T-helper 2 cell treated with Interferon-gamma antibody and Interleukin-4, amounts not matched to agents 5 μg/mL and 100 μg/mL, for 36 hours (primary cell): Measurements from ENCODE around the gene PROX2.

Experiments used
- DNase-seq: peaks from one replicate; pipeline ENCODE4 v3.0.0; 2021; ENCODE audit warnings: low spot score
- H3K27ac Mint-ChIP-seq: one replicate; pipeline ENCODE4 v1.8.0; 2021; ENCODE audit warnings: mild to moderate bottlenecking, mixed read lengths
- H3K27me3 Mint-ChIP-seq: one replicate; pipeline ENCODE4 v1.8.0; 2021; ENCODE audit warnings: low read depth, mixed read lengths
- H3K36me3 Mint-ChIP-seq: one replicate; pipeline ENCODE4 v1.8.0; 2021; ENCODE audit warnings: low read depth, mixed read lengths
- H3K4me1 Mint-ChIP-seq: one replicate; pipeline ENCODE4 v1.8.0; 2021; ENCODE audit warnings: low read depth, mixed read lengths
- H3K4me3 Mint-ChIP-seq: one replicate; pipeline ENCODE4 v1.8.0; 2022; ENCODE audit warnings: mild to moderate bottlenecking, moderate library complexity, mixed read lengths
- H3K9me3 Mint-ChIP-seq: one replicate; pipeline ENCODE4 v1.8.0; 2021; ENCODE audit warnings: mixed read lengths

The PROX2 gene

GRCh38 chr14:74913986-74914573, 38.1 kb upstream of the PROX2 start:
- Mint-ChIP-seq H3K27me3 (no peaks in the 10 kb centered on the region), H3K27ac (no peak overlapping the region), H3K9me3 (no peaks in the 10 kb centered on the region), H3K4me3 (no peak overlapping the region), H3K4me1 (no peaks in the 10 kb centered on the region), H3K36me3 (no peaks in the 10 kb centered on the region)
- no peak for DNase-seq

GRCh38 chr14:74913393-74913910, 37.5 kb upstream of the PROX2 start:
- Mint-ChIP-seq H3K4me3 (no peak overlapping the region), H3K4me1 (no peaks in the 10 kb centered on the region), H3K9me3 (no peaks in the 10 kb centered on the region), H3K27ac (no peak overlapping the region), H3K36me3 (no peaks in the 10 kb centered on the region), H3K27me3 (no peaks in the 10 kb centered on the region)
- no peak for DNase-seq

GRCh38 chr14:74912801-74913200, 36.9 kb upstream of the PROX2 start:
- H3K4me1 Mint-ChIP-seq, result no peaks in the 10 kb centered on the region
- no peaks in the 10 kb centered on the region for H3K27me3 Mint-ChIP-seq
- no peaks in the 10 kb centered on the region for H3K9me3 Mint-ChIP-seq
- no peak overlapping the region for H3K4me3 Mint-ChIP-seq
- no peaks in the 10 kb centered on the region for H3K36me3 Mint-ChIP-seq
- no peak overlapping the region for H3K27ac Mint-ChIP-seq
- no peak for DNase-seq

- no peak for DNase-seq
- no peaks in the 10 kb centered on the region for H3K4me1 Mint-ChIP-seq
- H3K27ac Mint-ChIP-seq, result peak overlapping the region; percentile 20
- H3K9me3 Mint-ChIP-seq, result no peaks in the 10 kb centered on the region
- no peaks in the 10 kb centered on the region for H3K36me3 Mint-ChIP-seq
- no peaks in the 10 kb centered on the region for H3K27me3 Mint-ChIP-seq
- no peak overlapping the region for H3K4me3 Mint-ChIP-seq
Observed at GRCh38 chr14:74912111-74912510, 36.2 kb upstream of the PROX2 start.

- Mint-ChIP-seq H3K4me3 (no peak overlapping the region), H3K27ac (no peak overlapping the region), H3K27me3 (no peaks in the 10 kb centered on the region), H3K9me3 (no peaks in the 10 kb centered on the region), H3K36me3 (no peaks in the 10 kb centered on the region), H3K4me1 (no peaks in the 10 kb centered on the region)
- DNase-seq, result no peak
Observed at GRCh38 chr14:74911704-74912103, 35.8 kb upstream of the PROX2 start.

GRCh38 chr14:74911221-74911620, 35.3 kb upstream of the PROX2 start:
- H3K4me3 Mint-ChIP-seq, result no peak overlapping the region
- no peaks in the 10 kb centered on the region for H3K9me3 Mint-ChIP-seq

GRCh38 chr14:74910556-74910955, 34.6 kb upstream of the PROX2 start:
- H3K9me3 Mint-ChIP-seq, result no peaks in the 10 kb centered on the region
- no peak for DNase-seq
- H3K36me3 Mint-ChIP-seq, result peaks cover 3% of the 10 kb centered on the region
- H3K27me3 Mint-ChIP-seq, result no peaks in the 10 kb centered on the region
- H3K27ac Mint-ChIP-seq, result no peak overlapping the region
- H3K4me3 Mint-ChIP-seq, result no peak overlapping the region
- H3K4me1 Mint-ChIP-seq, result no peaks in the 10 kb centered on the region

More at GRCh38 chr14:74911221-74911620, 35.3 kb upstream of the PROX2 start:
- no peaks in the 10 kb centered on the region for H3K4me1 Mint-ChIP-seq
- H3K36me3 Mint-ChIP-seq, result no peaks in the 10 kb centered on the region
- no peak overlapping the region for H3K27ac Mint-ChIP-seq
- no peak for DNase-seq
- no peaks in the 10 kb centered on the region for H3K27me3 Mint-ChIP-seq

- H3K4me1 Mint-ChIP-seq, result no peaks in the 10 kb centered on the region
- no peak for DNase-seq
- peaks cover 5% of the 10 kb centered on the region for H3K36me3 Mint-ChIP-seq
- no peak overlapping the region for H3K4me3 Mint-ChIP-seq
- H3K9me3 Mint-ChIP-seq, result no peaks in the 10 kb centered on the region
- H3K27ac Mint-ChIP-seq, result no peak overlapping the region
- H3K27me3 Mint-ChIP-seq, result no peaks in the 10 kb centered on the region
Observed at GRCh38 chr14:74909911-74910310, 34.0 kb upstream of the PROX2 start.

GRCh38 chr14:74909501-74909900, 33.6 kb upstream of the PROX2 start:
- Mint-ChIP-seq H3K27ac (no peak overlapping the region), H3K4me3 (no peak overlapping the region), H3K9me3 (no peaks in the 10 kb centered on the region), H3K4me1 (no peaks in the 10 kb centered on the region), H3K27me3 (no peaks in the 10 kb centered on the region), H3K36me3 (peaks cover 5% of the 10 kb centered on the region)
- DNase-seq, result no peak

GRCh38 chr14:74908861-74909341, 33.0 kb upstream of the PROX2 start:
- Mint-ChIP-seq H3K9me3 (no peaks in the 10 kb centered on the region), H3K27me3 (no peaks in the 10 kb centered on the region), H3K4me3 (no peak overlapping the region), H3K27ac (no peak overlapping the region), H3K4me1 (no peaks in the 10 kb centered on the region), H3K36me3 (peaks cover 7% of the 10 kb centered on the region)
- DNase-seq, result no peak

- H3K27ac Mint-ChIP-seq, result no peak overlapping the region
- H3K36me3 Mint-ChIP-seq, result peaks cover 13% of the 10 kb centered on the region
- H3K4me3 Mint-ChIP-seq, result no peak overlapping the region
Observed at GRCh38 chr14:74907744-74908143, 31.8 kb upstream of the PROX2 start.

GRCh38 chr14:74906925-74907521, 31.1 kb upstream of the PROX2 start:
- Mint-ChIP-seq H3K36me3 (peaks cover 18% of the 10 kb centered on the region), H3K27ac (no peak overlapping the region), H3K27me3 (no peaks in the 10 kb centered on the region), H3K4me3 (no peak overlapping the region), H3K4me1 (no peaks in the 10 kb centered on the region), H3K9me3 (no peaks in the 10 kb centered on the region)
- DNase-seq, result no peak

More at GRCh38 chr14:74907744-74908143, 31.8 kb upstream of the PROX2 start:
- no peaks in the 10 kb centered on the region for H3K4me1 Mint-ChIP-seq
- H3K9me3 Mint-ChIP-seq, result no peaks in the 10 kb centered on the region
- H3K27me3 Mint-ChIP-seq, result no peaks in the 10 kb centered on the region
- no peak for DNase-seq

GRCh38 chr14:74905595-74906142, 29.7 kb upstream of the PROX2 start:
- H3K27ac Mint-ChIP-seq, result peak overlapping the region; percentile 67
- H3K4me3 Mint-ChIP-seq, result no peak overlapping the region
- peak; percentile 52 for DNase-seq
- no peaks in the 10 kb centered on the region for H3K27me3 Mint-ChIP-seq
- no peaks in the 10 kb centered on the region for H3K4me1 Mint-ChIP-seq
- peaks cover 28% of the 10 kb centered on the region for H3K36me3 Mint-ChIP-seq
- no peaks in the 10 kb centered on the region for H3K9me3 Mint-ChIP-seq

- no peak overlapping the region for H3K4me3 Mint-ChIP-seq
- peaks cover 36% of the 10 kb centered on the region for H3K36me3 Mint-ChIP-seq
- peak overlapping the region; percentile 21 for H3K27ac Mint-ChIP-seq
- no peak for DNase-seq
- H3K4me1 Mint-ChIP-seq, result no peaks in the 10 kb centered on the region
- no peaks in the 10 kb centered on the region for H3K9me3 Mint-ChIP-seq
- no peaks in the 10 kb centered on the region for H3K27me3 Mint-ChIP-seq
Observed at GRCh38 chr14:74904635-74905503, 28.9 kb upstream of the PROX2 start.
